ENCODE measurements around the gene STXBP6.

DNA sequence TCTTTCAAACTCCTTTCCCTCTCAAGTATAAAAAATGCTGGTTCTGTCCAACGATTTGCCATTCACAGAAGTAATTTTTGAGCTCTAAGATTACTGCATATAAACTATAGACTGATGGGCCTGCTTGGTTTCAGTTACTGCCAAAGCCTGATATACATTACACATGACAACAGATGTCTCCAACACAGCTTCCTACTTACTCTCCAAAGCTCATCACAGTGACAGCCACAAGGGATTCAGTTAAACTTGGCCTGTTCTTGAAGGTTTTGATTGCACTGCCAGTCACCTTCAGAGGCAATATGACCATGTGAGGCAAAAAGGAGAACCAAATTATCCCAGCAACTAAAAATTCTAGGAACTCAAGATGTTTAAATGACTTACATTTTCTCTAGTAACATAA lies 30.1 kb downstream of the STXBP6 start:
- TF ChIP-seq, protein P1, sequence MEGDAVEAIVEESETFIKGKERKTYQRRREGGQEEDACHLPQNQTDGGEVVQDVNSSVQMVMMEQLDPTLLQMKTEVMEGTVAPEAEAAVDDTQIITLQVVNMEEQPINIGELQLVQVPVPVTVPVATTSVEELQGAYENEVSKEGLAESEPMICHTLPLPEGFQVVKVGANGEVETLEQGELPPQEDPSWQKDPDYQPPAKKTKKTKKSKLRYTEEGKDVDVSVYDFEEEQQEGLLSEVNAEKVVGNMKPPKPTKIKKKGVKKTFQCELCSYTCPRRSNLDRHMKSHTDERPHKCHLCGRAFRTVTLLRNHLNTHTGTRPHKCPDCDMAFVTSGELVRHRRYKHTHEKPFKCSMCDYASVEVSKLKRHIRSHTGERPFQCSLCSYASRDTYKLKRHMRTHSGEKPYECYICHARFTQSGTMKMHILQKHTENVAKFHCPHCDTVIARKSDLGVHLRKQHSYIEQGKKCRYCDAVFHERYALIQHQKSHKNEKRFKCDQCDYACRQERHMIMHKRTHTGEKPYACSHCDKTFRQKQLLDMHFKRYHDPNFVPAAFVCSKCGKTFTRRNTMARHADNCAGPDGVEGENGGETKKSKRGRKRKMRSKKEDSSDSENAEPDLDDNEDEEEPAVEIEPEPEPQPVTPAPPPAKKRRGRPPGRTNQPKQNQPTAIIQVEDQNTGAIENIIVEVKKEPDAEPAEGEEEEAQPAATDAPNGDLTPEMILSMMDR (IDR thresholded peaks at IDR 0.05; ENCODE audit: insufficient read depth, low read length, poor library complexity, severe bottlenecking): no peak
- TF ChIP-seq EZH2phosphoT487 (conservative IDR thresholded peaks at IDR 0.05; ENCODE audit: low read length): no peak

Measured in SU-DHL-6 (cell line).